Tibial artery (tissue), 4 donors: ENCODE results near the gene PRKCQ.

Source experiments
- DNase-seq, 2 donors: peaks; one replicate each; pipeline ENCODE4 v3.0.0-alpha.2; 2019
- H3K27ac ChIP-seq, 2 donors: fragments of 200-600 bp; sonication (generic) in 1 of 2; 1 replicate in 1 of 2; 2 replicates in 1 of 2; pipeline ENCODE4 v1.5.1; 2018 to 2019; ENCODE audit warnings: mild to moderate bottlenecking in 1 of 2
- H3K27me3 ChIP-seq, 2 donors: fragments of 200-600 bp; sonication (generic) in 1 of 2; one replicate each; pipeline versions ENCODE4 v1.5.1 to v1.6.0; 2016 to 2019
- H3K36me3 ChIP-seq, 3 donors: fragments of 200-600 bp; sonication (generic) in 2 of 3; one replicate each; pipeline ENCODE4 v1.5.1; 2016 to 2019; ENCODE audit warnings: mild to moderate bottlenecking in 2 of 3
- H3K4me1 ChIP-seq, 4 donors: fragments of 200-600 bp; sonication (generic) in 2 of 4; 1 replicate in 3 of 4; 2 replicates in 1 of 4; pipeline ENCODE4 v1.5.1; 2016 to 2019
- H3K4me3 ChIP-seq, 2 donors: fragments of 200-600 bp; sonication (generic) in 1 of 2; 1 replicate in 1 of 2; 2 replicates in 1 of 2; pipeline ENCODE4 v1.5.1; 2018 to 2019; ENCODE audit warnings: mild to moderate bottlenecking in 2 of 2
- H3K9me3 ChIP-seq, 3 donors: fragments of 200-600 bp; sonication (generic) in 1 of 3; one replicate each; pipeline ENCODE4 v1.5.1; 2016 to 2019
- CTCF ChIP-seq, 2 experiments: fragments of 200-600 bp in 1 of 2; fragments of 450-650 bp in 1 of 2; IDR thresholded peaks; one replicate each; pipeline ENCODE4 v1.5.1; 2017 to 2019; ENCODE audit warnings: antibody characterized with exemption in 2 of 2, mild to moderate bottlenecking in 1 of 2, moderate library complexity in 1 of 2
- intact Hi-C: fragments of 100-400 bp; cut with DNase I; formaldehyde crosslinking; loops from one replicate; pipeline ENCODE4 v1.15.0; 2023; ENCODE audit warnings: low total_unique reads

Gene PRKCQ

GRCh38 chr10:6579904-6580278, at the start of gene PRKCQ:
Gene PRKCQ (minus strand): TSS chr10:6580276. CDS start chr10:6515135, 65,141 bp downstream.
- no peak for DNase-seq
- TF ChIP-seq CTCF (IDR thresholded peaks at IDR 0.05): no peak
- H3K9me3 ChIP-seq: no peaks in the 10 kb centered on the region
- intact Hi-C loops: no loop called here
- peak within 1 kb of the TSS; percentile 44 to 53 for H3K4me3 ChIP-seq
- peaks cover 0 to 35% of the 10 kb centered on the region in 2 donors for H3K27me3 ChIP-seq
- no peak within 1 kb of the TSS for H3K27ac ChIP-seq
- no peaks in the 10 kb centered on the region for H3K36me3 ChIP-seq
- peaks cover 0 to 11% (median 5%) of the 10 kb centered on the region in 4 donors for H3K4me1 ChIP-seq

GRCh38 chr10:6625428-6625827, 45.4 kb upstream of the PRKCQ start:
- no peak overlapping the region for H3K4me3 ChIP-seq
- no peak for TF ChIP-seq CTCF (IDR thresholded peaks at IDR 0.05)
- H3K27me3 ChIP-seq: peaks cover 0 to 3% of the 10 kb centered on the region in 2 donors
- no peak for DNase-seq
- no peaks in the 10 kb centered on the region for H3K4me1 ChIP-seq
- intact Hi-C loops: no loop called here
- no peaks in the 10 kb centered on the region for H3K9me3 ChIP-seq
- H3K36me3 ChIP-seq: no peaks in the 10 kb centered on the region
- no peak overlapping the region for H3K27ac ChIP-seq

GRCh38 chr10:6624392-6624791, 44.3 kb upstream of the PRKCQ start:
- Histone ChIP-seq H3K36me3 (no peaks in the 10 kb centered on the region), H3K27ac (no peak overlapping the region), H3K4me3 (no peak overlapping the region), H3K27me3 (peaks cover 0 to 3% of the 10 kb centered on the region in 2 donors), H3K4me1 (no peaks in the 10 kb centered on the region), H3K9me3 (no peaks in the 10 kb centered on the region)
- TF ChIP-seq CTCF (IDR thresholded peaks at IDR 0.05): no peak
- intact Hi-C loops: no loop called here
- DNase-seq: no peak

- Histone ChIP-seq H3K36me3 (no peaks in the 10 kb centered on the region), H3K4me3 (no peak overlapping the region), H3K27ac (no peak overlapping the region), H3K27me3 (peaks cover 0 to 3% of the 10 kb centered on the region in 2 donors), H3K9me3 (no peaks in the 10 kb centered on the region), H3K4me1 (no peaks in the 10 kb centered on the region)
- intact Hi-C loops: no loop called here
- TF ChIP-seq CTCF (IDR thresholded peaks at IDR 0.05): no peak
- DNase-seq: no peak
Measured at GRCh38 chr10:6622921-6623320, 42.8 kb upstream of the PRKCQ start.

- Histone ChIP-seq H3K27ac (no peak overlapping the region), H3K27me3 (peaks cover 0 to 3% of the 10 kb centered on the region in 2 donors), H3K4me3 (no peak overlapping the region), H3K36me3 (no peaks in the 10 kb centered on the region), H3K9me3 (no peaks in the 10 kb centered on the region), H3K4me1 (no peaks in the 10 kb centered on the region)
- intact Hi-C loops: no loop called here
- TF ChIP-seq CTCF (IDR thresholded peaks at IDR 0.05): no peak
- DNase-seq: no peak
Measured at GRCh38 chr10:6621536-6621935, 41.5 kb upstream of the PRKCQ start.

- no peak for DNase-seq
- intact Hi-C loops: no loop called here
- Histone ChIP-seq H3K36me3 (no peaks in the 10 kb centered on the region), H3K4me3 (no peak overlapping the region), H3K9me3 (no peaks in the 10 kb centered on the region), H3K27me3 (no peaks in the 10 kb centered on the region), H3K27ac (no peak overlapping the region), H3K4me1 (no peaks in the 10 kb centered on the region)
- TF ChIP-seq CTCF (IDR thresholded peaks at IDR 0.05): no peak
Measured at GRCh38 chr10:6619660-6620059, 39.6 kb upstream of the PRKCQ start.
